ENCODE measurements around the gene RUNX1. TPM values are rescaled to one million over a fixed set of nuclear protein-coding genes. Genes with fewer than 3 reads are reported as not detected.

RUNX1 gene
- total and polyA plus RNA-seq, 10 of the 15 experiments (the other 5 are each of a cell fraction or from before 2014, with no cell fraction given): 0.90 to 15.2 (median 4.1) TPM

DNA sequence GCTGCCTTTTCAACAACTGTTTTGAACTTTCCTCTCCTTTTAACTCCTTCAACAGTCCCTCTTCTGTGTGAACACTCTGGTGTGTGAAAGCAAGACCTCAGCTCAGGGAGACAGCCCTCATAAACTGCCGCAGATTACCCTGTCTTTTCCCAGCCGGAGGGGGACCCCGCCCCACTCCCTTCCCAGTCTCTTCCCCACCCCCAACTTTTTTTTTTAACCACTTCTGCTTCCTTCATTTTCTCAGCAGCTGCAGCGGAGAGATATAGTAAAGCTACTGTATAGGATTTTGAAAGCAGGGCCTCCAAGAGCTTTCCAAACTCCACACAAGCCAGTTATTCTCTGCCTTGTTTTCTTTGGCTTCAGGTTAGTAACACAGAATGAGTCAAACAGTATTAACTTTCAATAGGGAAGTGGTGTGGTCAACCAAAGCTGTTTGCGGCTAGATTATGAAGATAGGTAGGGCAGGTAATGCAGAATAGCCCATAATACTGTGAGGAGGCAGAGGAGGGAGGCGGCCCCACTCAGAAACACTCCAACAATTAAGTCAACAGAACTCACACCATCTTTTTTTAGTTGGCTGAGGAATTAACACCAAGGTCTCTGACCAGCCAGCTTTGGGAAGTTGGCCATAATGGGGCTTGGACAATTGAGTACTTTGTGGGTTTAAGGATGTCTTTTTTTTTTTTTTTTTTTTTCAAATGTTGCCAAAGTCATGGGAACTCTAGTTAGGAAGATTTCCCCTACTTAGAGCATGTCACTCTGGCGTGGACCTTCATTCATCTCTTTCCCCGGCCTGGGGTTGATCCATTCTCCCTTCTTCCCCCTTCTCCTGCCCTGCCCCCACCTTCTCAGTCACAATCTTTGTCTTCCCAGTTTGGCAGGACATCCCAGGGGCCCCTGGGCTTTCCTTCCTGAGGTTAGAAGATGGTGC is 203.3 kb downstream of the RUNX1 start:
- in situ Hi-C loops (cut with MboI): no loop called here
- ATAC-seq (peak; percentile 91), FAIRE-seq (peak; percentile 97)
- TF ChIP-seq EP300 (IDR thresholded peaks at IDR 0.05; ENCODE audit: borderline replicate concordance in 1 of 2, control insufficient read depth in 1 of 2, low read depth in 2 of 2, low read length in 2 of 2) (peak; percentile 82 to 89), ETV6 (conservative IDR thresholded peaks at IDR 0.05 in 1 of 2, IDR thresholded peaks at IDR 0.05 in 1 of 2; ENCODE audit: borderline replicate concordance in 1 of 2, low read depth in 1 of 2) (peak in 1 of 2 experiments; percentile 81; a peak in 2 of 4 replicates), TCF12 (IDR thresholded peaks at IDR 0.05; ENCODE audit: low read depth, low read length) (peak; percentile 67; the same call in 1 of the 2 replicates), IKZF2 (IDR thresholded peaks at IDR 0.05) (peak; percentile 84 to 91), SIX5 (IDR thresholded peaks at IDR 0.05; ENCODE audit: low read depth, low read length, severe bottlenecking) (no peak), TCF3 (IDR thresholded peaks at IDR 0.05; ENCODE audit: borderline replicate concordance, insufficient read depth, low read depth, low read length) (peak; percentile 79; the same call in 1 of the 2 replicates), GABPA (IDR thresholded peaks at IDR 0.05; ENCODE audit: low read depth) (no peak), TCF7 (IDR thresholded peaks at IDR 0.05; ENCODE audit: borderline replicate concordance) (no peak), MEF2B (IDR thresholded peaks at IDR 0.05; ENCODE audit: partially characterized antibody, poor library complexity, severe bottlenecking) (peak; percentile 49), SPI1 (IDR thresholded peaks at IDR 0.05; ENCODE audit: borderline replicate concordance, insufficient read depth, low read depth, low read length) (peak; percentile 94), NR2C2 (IDR thresholded peaks at IDR 0.05; ENCODE audit: borderline replicate concordance, control insufficient read depth, insufficient read length, low read depth) (no peak), E2F8 (IDR thresholded peaks at IDR 0.05; ENCODE audit: low read depth, partially characterized antibody) (no peak), NBN (IDR thresholded peaks at IDR 0.05) (peak; percentile 61; the same call in 1 of the 2 replicates), ATF7 (IDR thresholded peaks at IDR 0.05; ENCODE audit: low read depth) (peak; percentile 55; the same call in 1 of the 2 replicates), NFIC (IDR thresholded peaks at IDR 0.05; ENCODE audit: low read depth, low read length) (peak; percentile 91)
- TF ChIP-seq, protein P1, sequence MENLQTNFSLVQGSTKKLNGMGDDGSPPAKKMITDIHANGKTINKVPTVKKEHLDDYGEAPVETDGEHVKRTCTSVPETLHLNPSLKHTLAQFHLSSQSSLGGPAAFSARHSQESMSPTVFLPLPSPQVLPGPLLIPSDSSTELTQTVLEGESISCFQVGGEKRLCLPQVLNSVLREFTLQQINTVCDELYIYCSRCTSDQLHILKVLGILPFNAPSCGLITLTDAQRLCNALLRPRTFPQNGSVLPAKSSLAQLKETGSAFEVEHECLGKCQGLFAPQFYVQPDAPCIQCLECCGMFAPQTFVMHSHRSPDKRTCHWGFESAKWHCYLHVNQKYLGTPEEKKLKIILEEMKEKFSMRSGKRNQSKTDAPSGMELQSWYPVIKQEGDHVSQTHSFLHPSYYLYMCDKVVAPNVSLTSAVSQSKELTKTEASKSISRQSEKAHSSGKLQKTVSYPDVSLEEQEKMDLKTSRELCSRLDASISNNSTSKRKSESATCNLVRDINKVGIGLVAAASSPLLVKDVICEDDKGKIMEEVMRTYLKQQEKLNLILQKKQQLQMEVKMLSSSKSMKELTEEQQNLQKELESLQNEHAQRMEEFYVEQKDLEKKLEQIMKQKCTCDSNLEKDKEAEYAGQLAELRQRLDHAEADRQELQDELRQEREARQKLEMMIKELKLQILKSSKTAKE (IDR thresholded peaks at IDR 0.05; ENCODE audit: low read depth, poor library complexity, severe bottlenecking): peak; percentile 34

More for the DNA sequence above, 203.3 kb downstream of the RUNX1 start:
- Histone ChIP-seq H3K9me3 (replicated peaks; ENCODE audit: control insufficient read depth, insufficient read depth, low read length) (no peaks in the 10 kb centered on the region), H3K4me1 (ENCODE audit: control insufficient read depth, insufficient read depth, low read length) (peaks cover 32% of the 10 kb centered on the region), H3K36me3 (ENCODE audit: control insufficient read depth in 2 of 2, insufficient read depth in 2 of 2, low read length in 1 of 2) (no peaks in the 10 kb centered on the region), H3K79me2 (ENCODE audit: control insufficient read depth, insufficient read depth, low read length) (no peaks in the 10 kb centered on the region), H2AFZ (ENCODE audit: control insufficient read depth, low read depth, low read length) (no peak overlapping the region), H3K4me2 (ENCODE audit: control insufficient read depth, insufficient read depth) (peak overlapping the region; percentile 31), H4K20me1 (ENCODE audit: control insufficient read depth, insufficient read depth) (no peaks in the 10 kb centered on the region; the same call in 1 of the 2 replicates), H3K4me3 (no peak overlapping the region), H3K9ac (ENCODE audit: control insufficient read depth, insufficient read depth, low read length) (no peak overlapping the region), H3K27ac (ENCODE audit: control insufficient read depth, insufficient read depth) (no peak overlapping the region), H3K27me3 (replicated peaks in 1 of 2; ENCODE audit: control insufficient read depth in 2 of 2, insufficient read depth in 2 of 2, low read length in 1 of 2) (no peaks in the 10 kb centered on the region)
- 38% methylated on average over 4 of the region's 8 CpGs for WGBS (ENCODE audit: insufficient coverage, insufficient replicate concordance, low lambda C conversion rate, missing lambda C conversion rate)
- ChIA-PET POLR2A (interaction anchor here (0.7 to 1.5 kb wide), 5 partner anchors 10 to 46 kb away, joined by 3 to 4 read pairs (median 3); no protein-coding TSS in a partner anchor), RAD21 (ENCODE audit: unreplicated experiment) (interaction anchor here (0.6 to 1.5 kb wide), 5 partner anchors 21 to 1599 kb away, joined by 3 to 6 read pairs (median 3); no protein-coding TSS in a partner anchor), CTCF (interaction anchor here (0.6 to 1.7 kb wide), 3 partner anchors 9 to 151 kb away, joined by 3 to 4 read pairs (median 3); no protein-coding TSS in a partner anchor), SMC1A (ENCODE audit: uncharacterized antibody, unreplicated experiment) (interaction anchor here (0.7 to 2.3 kb wide), 13 partner anchors 9 to 43 kb away, joined by 3 to 6 read pairs (median 4); no protein-coding TSS in a partner anchor)
- intact Hi-C loops (cut with micrococcal nuclease; ENCODE audit: unreplicated experiment): loop anchor here (1.0 kb wide), 1 partner anchor 20 kb away; no protein-coding TSS in a partner anchor
- no TSS peak for BruUV-seq (replicated peaks)
- peak; percentile 60 for DNase-seq (ENCODE audit: low read depth, low spot score)

Data from GM12878 (cell line).